ENCODE measurements around the gene OR6A2.

The OR6A2 gene

DNA sequence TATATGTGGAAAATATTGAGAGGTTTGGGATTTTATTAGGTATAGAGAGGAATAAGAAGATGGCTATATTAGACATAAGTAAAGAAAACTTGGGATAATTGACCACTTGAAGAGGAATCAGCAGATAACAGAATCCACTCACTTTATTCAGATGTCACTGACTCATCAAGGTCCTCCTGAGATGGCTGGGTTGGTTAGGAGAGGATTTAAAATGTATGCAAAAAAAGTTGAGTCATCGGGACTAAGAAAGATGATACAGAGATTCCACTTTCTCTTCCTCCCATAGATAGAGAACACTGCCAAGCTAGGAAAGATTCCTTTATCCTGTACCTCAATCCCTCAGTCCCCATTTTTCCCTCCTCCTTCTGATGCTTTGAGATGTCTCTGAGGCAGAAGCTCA lies at the start of gene OR6A2:
Gene OR6A2 (minus strand): TSS at position 288 of the 400 bp plus-strand sequence. CDS start 3,981 bp downstream, outside the sequence.
- no peak for TF ChIP-seq SUZ12 (IDR thresholded peaks at IDR 0.05; ENCODE audit: extremely low read depth, insufficient read depth, insufficient read length)
- TF ChIP-seq YY1 (IDR thresholded peaks at IDR 0.05; ENCODE audit: insufficient read depth, insufficient read length): no peak
- TF ChIP-seq ZNF274 (IDR thresholded peaks at IDR 0.05; ENCODE audit: low read depth, low read length): no peak
- DNase-seq (ENCODE audit: low read depth, low spot score): no peak
- Histone ChIP-seq H3K9me3 (ENCODE audit: insufficient read depth, low read length) (peaks cover 27% of the 10 kb centered on the region), H3K36me3 (ENCODE audit: insufficient read depth, insufficient read length, low read length) (no peaks in the 10 kb centered on the region), H3K27me3 (ENCODE audit: insufficient read depth, insufficient read length) (no peaks in the 10 kb centered on the region), H3K4me3 (ENCODE audit: insufficient read length, low read depth) (no peak within 1 kb of the TSS), H3K4me1 (ENCODE audit: insufficient read depth, insufficient read length) (peaks cover 3% of the 10 kb centered on the region), H3K9ac (ENCODE audit: insufficient read length, low read depth) (no peak within 1 kb of the TSS)

GRCh38 chr11:6845383-6845782 lies 45.9 kb upstream of the OR6A2 start, which contains the start of gene OR10A5:
OR10A5 (plus strand) TSS chr11:6845683; CDS start chr11:6845683, 0 bp downstream.
- Histone ChIP-seq H3K9me3 (ENCODE audit: insufficient read depth, low read length) (peaks cover 4% of the 10 kb centered on the region; the same call in 1 of the 2 replicates), H3K9ac (ENCODE audit: insufficient read length, low read depth) (no peak within 1 kb of the TSS), H3K27me3 (ENCODE audit: insufficient read depth, insufficient read length) (no peaks in the 10 kb centered on the region), H3K4me1 (ENCODE audit: insufficient read depth, insufficient read length) (no peaks in the 10 kb centered on the region), H3K4me3 (ENCODE audit: insufficient read length, low read depth) (no peak within 1 kb of the TSS), H3K36me3 (ENCODE audit: insufficient read depth, insufficient read length, low read length) (no peaks in the 10 kb centered on the region)
- no peak for TF ChIP-seq YY1 (IDR thresholded peaks at IDR 0.05; ENCODE audit: insufficient read depth, insufficient read length)
- no peak for TF ChIP-seq SUZ12 (IDR thresholded peaks at IDR 0.05; ENCODE audit: extremely low read depth, insufficient read depth, insufficient read length)
- no peak for TF ChIP-seq ZNF274 (IDR thresholded peaks at IDR 0.05; ENCODE audit: low read depth, low read length)
- no peak for DNase-seq (ENCODE audit: low read depth, low spot score)

- no peaks in the 10 kb centered on the region for H3K27me3 ChIP-seq (ENCODE audit: insufficient read depth, insufficient read length)
- no peak for DNase-seq (ENCODE audit: low read depth, low spot score)
- no peaks in the 10 kb centered on the region for H3K4me1 ChIP-seq (ENCODE audit: insufficient read depth, insufficient read length)
- no peak overlapping the region for H3K9ac ChIP-seq (ENCODE audit: insufficient read length, low read depth)
- TF ChIP-seq ZNF274 (IDR thresholded peaks at IDR 0.05; ENCODE audit: low read depth, low read length) (no peak), SUZ12 (IDR thresholded peaks at IDR 0.05; ENCODE audit: extremely low read depth, insufficient read depth, insufficient read length) (no peak), YY1 (IDR thresholded peaks at IDR 0.05; ENCODE audit: insufficient read depth, insufficient read length) (no peak)
- H3K9me3 ChIP-seq (ENCODE audit: insufficient read depth, low read length): peaks cover 4% of the 10 kb centered on the region; the same call in 1 of the 2 replicates
- H3K36me3 ChIP-seq (ENCODE audit: insufficient read depth, insufficient read length, low read length): no peaks in the 10 kb centered on the region
- H3K4me3 ChIP-seq (ENCODE audit: insufficient read length, low read depth): no peak overlapping the region
Observed at GRCh38 chr11:6844356-6844755, 44.9 kb upstream of the OR6A2 start.

GRCh38 chr11:6843670-6844069 lies 44.2 kb upstream of the OR6A2 start:
- H3K4me1 ChIP-seq (ENCODE audit: insufficient read depth, insufficient read length): no peaks in the 10 kb centered on the region
- H3K27me3 ChIP-seq (ENCODE audit: insufficient read depth, insufficient read length): no peaks in the 10 kb centered on the region
- no peak overlapping the region for H3K9ac ChIP-seq (ENCODE audit: insufficient read length, low read depth)
- H3K4me3 ChIP-seq (ENCODE audit: insufficient read length, low read depth): no peak overlapping the region
- peak; percentile 27 for DNase-seq (ENCODE audit: low read depth, low spot score)
- H3K36me3 ChIP-seq (ENCODE audit: insufficient read depth, insufficient read length, low read length): no peaks in the 10 kb centered on the region
- TF ChIP-seq YY1 (IDR thresholded peaks at IDR 0.05; ENCODE audit: insufficient read depth, insufficient read length): no peak
- no peak for TF ChIP-seq ZNF274 (IDR thresholded peaks at IDR 0.05; ENCODE audit: low read depth, low read length)
- TF ChIP-seq SUZ12 (IDR thresholded peaks at IDR 0.05; ENCODE audit: extremely low read depth, insufficient read depth, insufficient read length): no peak
- peaks cover 4% of the 10 kb centered on the region; the same call in 1 of the 2 replicates for H3K9me3 ChIP-seq (ENCODE audit: insufficient read depth, low read length)

- no peak overlapping the region for H3K4me3 ChIP-seq (ENCODE audit: insufficient read length, low read depth)
- TF ChIP-seq YY1 (IDR thresholded peaks at IDR 0.05; ENCODE audit: insufficient read depth, insufficient read length): no peak
- no peaks in the 10 kb centered on the region for H3K27me3 ChIP-seq (ENCODE audit: insufficient read depth, insufficient read length)
- H3K9ac ChIP-seq (ENCODE audit: insufficient read length, low read depth): no peak overlapping the region
- H3K9me3 ChIP-seq (ENCODE audit: insufficient read depth, low read length): peaks cover 4% of the 10 kb centered on the region; the same call in 1 of the 2 replicates
- DNase-seq (ENCODE audit: low read depth, low spot score): no peak
- H3K4me1 ChIP-seq (ENCODE audit: insufficient read depth, insufficient read length): no peaks in the 10 kb centered on the region
- no peaks in the 10 kb centered on the region for H3K36me3 ChIP-seq (ENCODE audit: insufficient read depth, insufficient read length, low read length)
Observed at GRCh38 chr11:6841694-6842093, 42.2 kb upstream of the OR6A2 start.

DNA sequence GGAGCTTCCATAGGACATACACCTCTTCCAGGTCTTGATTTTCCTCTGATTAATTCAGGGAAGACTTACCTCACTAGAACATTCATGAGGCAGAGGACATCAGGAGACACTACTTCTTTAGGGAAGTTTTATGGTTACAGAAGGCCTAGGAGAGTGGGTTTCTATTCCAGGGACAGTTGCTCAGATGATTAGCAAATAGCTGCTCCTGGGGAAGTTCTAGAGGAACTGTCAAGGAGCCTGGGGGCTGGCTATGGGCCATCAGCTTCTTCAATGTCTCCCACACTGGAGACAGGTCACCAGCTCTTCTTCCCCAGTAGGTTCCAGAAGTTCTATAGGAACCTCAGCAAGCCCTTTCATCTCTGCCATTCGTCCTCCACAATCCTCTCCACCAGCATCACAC lies 34.5 kb upstream of the OR6A2 start:
- Histone ChIP-seq H3K27me3 (ENCODE audit: insufficient read depth, insufficient read length) (no peaks in the 10 kb centered on the region), H3K9me3 (ENCODE audit: insufficient read depth, low read length) (no peaks in the 10 kb centered on the region), H3K9ac (ENCODE audit: insufficient read length, low read depth) (no peak overlapping the region), H3K4me1 (ENCODE audit: insufficient read depth, insufficient read length) (no peaks in the 10 kb centered on the region), H3K36me3 (ENCODE audit: insufficient read depth, insufficient read length, low read length) (no peaks in the 10 kb centered on the region), H3K4me3 (ENCODE audit: insufficient read length, low read depth) (no peak overlapping the region)
- no peak for DNase-seq (ENCODE audit: low read depth, low spot score)
- TF ChIP-seq ZNF274 (IDR thresholded peaks at IDR 0.05; ENCODE audit: low read depth, low read length): no peak
- TF ChIP-seq YY1 (IDR thresholded peaks at IDR 0.05; ENCODE audit: insufficient read depth, insufficient read length): no peak
- no peak for TF ChIP-seq SUZ12 (IDR thresholded peaks at IDR 0.05; ENCODE audit: extremely low read depth, insufficient read depth, insufficient read length)

- DNase-seq (ENCODE audit: low read depth, low spot score): no peak
- Histone ChIP-seq H3K36me3 (ENCODE audit: insufficient read depth, insufficient read length, low read length) (no peaks in the 10 kb centered on the region), H3K4me1 (ENCODE audit: insufficient read depth, insufficient read length) (no peaks in the 10 kb centered on the region), H3K4me3 (ENCODE audit: insufficient read length, low read depth) (no peak overlapping the region), H3K9me3 (ENCODE audit: insufficient read depth, low read length) (no peaks in the 10 kb centered on the region), H3K9ac (ENCODE audit: insufficient read length, low read depth) (no peak overlapping the region), H3K27me3 (ENCODE audit: insufficient read depth, insufficient read length) (no peaks in the 10 kb centered on the region)
- TF ChIP-seq YY1 (IDR thresholded peaks at IDR 0.05; ENCODE audit: insufficient read depth, insufficient read length) (no peak), SUZ12 (IDR thresholded peaks at IDR 0.05; ENCODE audit: extremely low read depth, insufficient read depth, insufficient read length) (no peak), ZNF274 (IDR thresholded peaks at IDR 0.05; ENCODE audit: low read depth, low read length) (no peak)
Observed at GRCh38 chr11:6833356-6833755, 33.9 kb upstream of the OR6A2 start.
